ENCODE data around the gene ID3.

Gene ID3

DNA sequence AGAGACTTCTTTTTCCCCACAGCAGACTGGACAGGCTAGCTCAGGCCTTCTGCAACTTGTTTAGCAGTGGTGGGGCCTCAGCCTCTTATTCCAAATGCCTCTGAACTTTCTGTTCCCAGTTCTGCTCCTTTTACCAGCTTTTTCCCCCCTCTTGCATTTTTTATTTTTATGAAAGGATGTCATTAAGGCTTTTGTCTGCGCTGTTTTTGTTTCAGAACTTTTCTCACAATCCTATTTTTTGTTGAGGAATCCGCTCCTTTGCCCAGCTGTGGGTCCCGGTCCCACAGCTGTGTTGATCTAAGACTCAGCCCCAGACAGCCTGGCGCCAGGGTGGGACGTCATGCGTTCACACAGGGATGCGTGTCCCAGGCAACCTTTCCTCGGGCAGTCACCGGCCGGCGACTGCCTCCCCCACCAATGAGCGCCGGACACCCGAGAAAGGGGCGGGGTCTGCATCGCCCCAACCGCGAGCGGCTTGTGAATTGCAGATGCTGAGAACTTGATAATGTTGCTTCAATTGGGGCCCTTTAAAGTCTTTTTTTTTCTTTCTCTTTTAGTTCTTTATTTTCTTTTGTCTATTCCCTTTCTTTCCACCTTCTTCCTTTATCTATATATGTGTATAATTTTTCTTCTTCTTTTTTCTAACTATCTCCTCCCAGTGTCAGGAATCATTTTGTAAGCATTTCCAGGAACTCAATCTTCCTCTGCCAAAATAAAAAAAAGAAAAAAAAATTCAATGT, 3.0 kb upstream of the ID3 start:
- ChIA-PET CTCF (interaction anchor here (0.6 to 1.9 kb wide), 3 partner anchors 17 to 73 kb away, joined by 3 to 5 read pairs (median 4); no protein-coding TSS in a partner anchor), POLR2A (interaction anchor here (0.6 to 0.8 kb wide), 2 partner anchors 12 to 134 kb away, joined by 4 to 8 read pairs; no protein-coding TSS in a partner anchor)
- Histone ChIP-seq H3K27ac (ENCODE audit: extremely low read depth, low read depth, low read length) (peak overlapping the region; percentile 89), H3K4me1 (ENCODE audit: control insufficient read depth, insufficient read depth, low read length) (peaks cover 19% of the 10 kb centered on the region), H3K36me3 (ENCODE audit: control insufficient read depth in 2 of 2, insufficient read depth in 1 of 2, low read length in 2 of 2) (peaks cover 0 to 19% of the 10 kb centered on the region in 2 experiments; a peak in 1 of 3 replicates), H3K9me3 (ENCODE audit: control insufficient read depth, insufficient read depth, low read depth, low read length) (no peaks in the 10 kb centered on the region), H3K4me3 (ENCODE audit: low read depth, low read length) (no peak overlapping the region)
- no peak for TF ChIP-seq ZNF707 (tag by site-specific recombination; IDR thresholded peaks at IDR 0.05)
- TF ChIP-seq, protein P1, sequence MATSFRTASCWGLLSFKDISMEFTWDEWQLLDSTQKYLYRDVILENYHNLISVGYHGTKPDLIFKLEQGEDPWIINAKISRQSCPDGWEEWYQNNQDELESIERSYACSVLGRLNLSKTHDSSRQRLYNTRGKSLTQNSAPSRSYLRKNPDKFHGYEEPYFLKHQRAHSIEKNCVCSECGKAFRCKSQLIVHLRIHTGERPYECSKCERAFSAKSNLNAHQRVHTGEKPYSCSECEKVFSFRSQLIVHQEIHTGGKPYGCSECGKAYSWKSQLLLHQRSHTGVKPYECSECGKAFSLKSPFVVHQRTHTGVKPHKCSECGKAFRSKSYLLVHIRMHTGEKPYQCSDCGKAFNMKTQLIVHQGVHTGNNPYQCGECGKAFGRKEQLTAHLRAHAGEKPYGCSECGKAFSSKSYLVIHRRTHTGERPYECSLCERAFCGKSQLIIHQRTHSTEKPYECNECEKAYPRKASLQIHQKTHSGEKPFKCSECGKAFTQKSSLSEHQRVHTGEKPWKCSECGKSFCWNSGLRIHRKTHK (tag by site-specific recombination; IDR thresholded peaks at IDR 0.05), result no peak
- TF ChIP-seq, protein P2, sequence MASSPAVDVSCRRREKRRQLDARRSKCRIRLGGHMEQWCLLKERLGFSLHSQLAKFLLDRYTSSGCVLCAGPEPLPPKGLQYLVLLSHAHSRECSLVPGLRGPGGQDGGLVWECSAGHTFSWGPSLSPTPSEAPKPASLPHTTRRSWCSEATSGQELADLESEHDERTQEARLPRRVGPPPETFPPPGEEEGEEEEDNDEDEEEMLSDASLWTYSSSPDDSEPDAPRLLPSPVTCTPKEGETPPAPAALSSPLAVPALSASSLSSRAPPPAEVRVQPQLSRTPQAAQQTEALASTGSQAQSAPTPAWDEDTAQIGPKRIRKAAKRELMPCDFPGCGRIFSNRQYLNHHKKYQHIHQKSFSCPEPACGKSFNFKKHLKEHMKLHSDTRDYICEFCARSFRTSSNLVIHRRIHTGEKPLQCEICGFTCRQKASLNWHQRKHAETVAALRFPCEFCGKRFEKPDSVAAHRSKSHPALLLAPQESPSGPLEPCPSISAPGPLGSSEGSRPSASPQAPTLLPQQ (tag by site-specific recombination; IDR thresholded peaks at IDR 0.05), result peak; percentile 99
- no peak for TF ChIP-seq ZNF768 (tag by site-specific recombination; IDR thresholded peaks at IDR 0.05)
- TF ChIP-seq, protein P3, sequence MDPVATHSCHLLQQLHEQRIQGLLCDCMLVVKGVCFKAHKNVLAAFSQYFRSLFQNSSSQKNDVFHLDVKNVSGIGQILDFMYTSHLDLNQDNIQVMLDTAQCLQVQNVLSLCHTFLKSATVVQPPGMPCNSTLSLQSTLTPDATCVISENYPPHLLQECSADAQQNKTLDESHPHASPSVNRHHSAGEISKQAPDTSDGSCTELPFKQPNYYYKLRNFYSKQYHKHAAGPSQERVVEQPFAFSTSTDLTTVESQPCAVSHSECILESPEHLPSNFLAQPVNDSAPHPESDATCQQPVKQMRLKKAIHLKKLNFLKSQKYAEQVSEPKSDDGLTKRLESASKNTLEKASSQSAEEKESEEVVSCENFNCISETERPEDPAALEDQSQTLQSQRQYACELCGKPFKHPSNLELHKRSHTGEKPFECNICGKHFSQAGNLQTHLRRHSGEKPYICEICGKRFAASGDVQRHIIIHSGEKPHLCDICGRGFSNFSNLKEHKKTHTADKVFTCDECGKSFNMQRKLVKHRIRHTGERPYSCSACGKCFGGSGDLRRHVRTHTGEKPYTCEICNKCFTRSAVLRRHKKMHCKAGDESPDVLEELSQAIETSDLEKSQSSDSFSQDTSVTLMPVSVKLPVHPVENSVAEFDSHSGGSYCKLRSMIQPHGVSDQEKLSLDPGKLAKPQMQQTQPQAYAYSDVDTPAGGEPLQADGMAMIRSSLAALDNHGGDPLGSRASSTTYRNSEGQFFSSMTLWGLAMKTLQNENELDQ (tag by site-specific recombination; IDR thresholded peaks at IDR 0.05; ENCODE audit: low read depth), result no peak
- peak; percentile 85 for TF ChIP-seq SP2 (tag by site-specific recombination; IDR thresholded peaks at IDR 0.05)
- TF ChIP-seq, protein P4, sequence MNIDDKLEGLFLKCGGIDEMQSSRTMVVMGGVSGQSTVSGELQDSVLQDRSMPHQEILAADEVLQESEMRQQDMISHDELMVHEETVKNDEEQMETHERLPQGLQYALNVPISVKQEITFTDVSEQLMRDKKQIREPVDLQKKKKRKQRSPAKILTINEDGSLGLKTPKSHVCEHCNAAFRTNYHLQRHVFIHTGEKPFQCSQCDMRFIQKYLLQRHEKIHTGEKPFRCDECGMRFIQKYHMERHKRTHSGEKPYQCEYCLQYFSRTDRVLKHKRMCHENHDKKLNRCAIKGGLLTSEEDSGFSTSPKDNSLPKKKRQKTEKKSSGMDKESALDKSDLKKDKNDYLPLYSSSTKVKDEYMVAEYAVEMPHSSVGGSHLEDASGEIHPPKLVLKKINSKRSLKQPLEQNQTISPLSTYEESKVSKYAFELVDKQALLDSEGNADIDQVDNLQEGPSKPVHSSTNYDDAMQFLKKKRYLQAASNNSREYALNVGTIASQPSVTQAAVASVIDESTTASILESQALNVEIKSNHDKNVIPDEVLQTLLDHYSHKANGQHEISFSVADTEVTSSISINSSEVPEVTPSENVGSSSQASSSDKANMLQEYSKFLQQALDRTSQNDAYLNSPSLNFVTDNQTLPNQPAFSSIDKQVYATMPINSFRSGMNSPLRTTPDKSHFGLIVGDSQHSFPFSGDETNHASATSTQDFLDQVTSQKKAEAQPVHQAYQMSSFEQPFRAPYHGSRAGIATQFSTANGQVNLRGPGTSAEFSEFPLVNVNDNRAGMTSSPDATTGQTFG (tag by site-specific recombination; IDR thresholded peaks at IDR 0.05; ENCODE audit: borderline replicate concordance), result no peak
- TF ChIP-seq, protein P5, sequence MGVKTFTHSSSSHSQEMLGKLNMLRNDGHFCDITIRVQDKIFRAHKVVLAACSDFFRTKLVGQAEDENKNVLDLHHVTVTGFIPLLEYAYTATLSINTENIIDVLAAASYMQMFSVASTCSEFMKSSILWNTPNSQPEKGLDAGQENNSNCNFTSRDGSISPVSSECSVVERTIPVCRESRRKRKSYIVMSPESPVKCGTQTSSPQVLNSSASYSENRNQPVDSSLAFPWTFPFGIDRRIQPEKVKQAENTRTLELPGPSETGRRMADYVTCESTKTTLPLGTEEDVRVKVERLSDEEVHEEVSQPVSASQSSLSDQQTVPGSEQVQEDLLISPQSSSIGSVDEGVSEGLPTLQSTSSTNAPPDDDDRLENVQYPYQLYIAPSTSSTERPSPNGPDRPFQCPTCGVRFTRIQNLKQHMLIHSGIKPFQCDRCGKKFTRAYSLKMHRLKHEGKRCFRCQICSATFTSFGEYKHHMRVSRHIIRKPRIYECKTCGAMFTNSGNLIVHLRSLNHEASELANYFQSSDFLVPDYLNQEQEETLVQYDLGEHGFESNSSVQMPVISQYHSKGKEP (tag by site-specific recombination; IDR thresholded peaks at IDR 0.05), result no peak
- TF ChIP-seq ZNF747 (tag by site-specific recombination; IDR thresholded peaks at IDR 0.05), result no peak
- TF ChIP-seq ZNF174 (tag by site-specific recombination; IDR thresholded peaks at IDR 0.05), result no peak
- no peak for TF ChIP-seq ZNF658 (tag by site-specific recombination; IDR thresholded peaks at IDR 0.05)
- TF ChIP-seq ZNF501 (tag by site-specific recombination; IDR thresholded peaks at IDR 0.05), result no peak
- no peak for TF ChIP-seq MYNN (tag by site-specific recombination; IDR thresholded peaks at IDR 0.05; ENCODE audit: borderline replicate concordance)
- no peak for TF ChIP-seq ZNF350 (tag by site-specific recombination; IDR thresholded peaks at IDR 0.05)
- TF ChIP-seq ZBTB1 (tag by site-specific recombination; IDR thresholded peaks at IDR 0.05), result no peak
- TF ChIP-seq, protein P6, sequence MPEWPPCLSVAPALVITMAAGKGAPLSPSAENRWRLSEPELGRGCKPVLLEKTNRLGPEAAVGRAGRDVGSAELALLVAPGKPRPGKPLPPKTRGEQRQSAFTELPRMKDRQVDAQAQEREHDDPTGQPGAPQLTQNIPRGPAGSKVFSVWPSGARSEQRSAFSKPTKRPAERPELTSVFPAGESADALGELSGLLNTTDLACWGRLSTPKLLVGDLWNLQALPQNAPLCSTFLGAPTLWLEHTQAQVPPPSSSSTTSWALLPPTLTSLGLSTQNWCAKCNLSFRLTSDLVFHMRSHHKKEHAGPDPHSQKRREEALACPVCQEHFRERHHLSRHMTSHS (tag by site-specific recombination; IDR thresholded peaks at IDR 0.05), result no peak
- TF ChIP-seq, protein P7, sequence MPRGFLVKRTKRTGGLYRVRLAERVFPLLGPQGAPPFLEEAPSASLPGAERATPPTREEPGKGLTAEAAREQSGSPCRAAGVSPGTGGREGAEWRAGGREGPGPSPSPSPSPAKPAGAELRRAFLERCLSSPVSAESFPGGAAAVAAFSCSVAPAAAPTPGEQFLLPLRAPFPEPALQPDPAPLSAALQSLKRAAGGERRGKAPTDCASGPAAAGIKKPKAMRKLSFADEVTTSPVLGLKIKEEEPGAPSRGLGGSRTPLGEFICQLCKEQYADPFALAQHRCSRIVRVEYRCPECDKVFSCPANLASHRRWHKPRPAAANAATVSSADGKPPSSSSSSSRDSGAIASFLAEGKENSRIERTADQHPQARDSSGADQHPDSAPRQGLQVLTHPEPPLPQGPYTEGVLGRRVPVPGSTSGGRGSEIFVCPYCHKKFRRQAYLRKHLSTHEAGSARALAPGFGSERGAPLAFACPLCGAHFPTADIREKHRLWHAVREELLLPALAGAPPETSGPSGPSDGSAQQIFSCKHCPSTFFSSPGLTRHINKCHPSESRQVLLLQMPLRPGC (tag by site-specific recombination; IDR thresholded peaks at IDR 0.05), result peak; percentile 83
- TF ChIP-seq ZNF76 (tag by site-specific recombination; IDR thresholded peaks at IDR 0.05; ENCODE audit: borderline replicate concordance, low read depth), result no peak; the same call in 1 of the 2 replicates
- no peak for TF ChIP-seq YY2 (tag by site-specific recombination; IDR thresholded peaks at IDR 0.05)
- TF ChIP-seq KLF1 (tag by site-specific recombination; IDR thresholded peaks at IDR 0.05), result no peak
- TF ChIP-seq, protein P8, sequence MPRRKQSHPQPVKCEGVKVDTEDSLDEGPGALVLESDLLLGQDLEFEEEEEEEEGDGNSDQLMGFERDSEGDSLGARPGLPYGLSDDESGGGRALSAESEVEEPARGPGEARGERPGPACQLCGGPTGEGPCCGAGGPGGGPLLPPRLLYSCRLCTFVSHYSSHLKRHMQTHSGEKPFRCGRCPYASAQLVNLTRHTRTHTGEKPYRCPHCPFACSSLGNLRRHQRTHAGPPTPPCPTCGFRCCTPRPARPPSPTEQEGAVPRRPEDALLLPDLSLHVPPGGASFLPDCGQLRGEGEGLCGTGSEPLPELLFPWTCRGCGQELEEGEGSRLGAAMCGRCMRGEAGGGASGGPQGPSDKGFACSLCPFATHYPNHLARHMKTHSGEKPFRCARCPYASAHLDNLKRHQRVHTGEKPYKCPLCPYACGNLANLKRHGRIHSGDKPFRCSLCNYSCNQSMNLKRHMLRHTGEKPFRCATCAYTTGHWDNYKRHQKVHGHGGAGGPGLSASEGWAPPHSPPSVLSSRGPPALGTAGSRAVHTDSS (tag by site-specific recombination; IDR thresholded peaks at IDR 0.05), result no peak
- TF ChIP-seq ZSCAN30 (tag by site-specific recombination; IDR thresholded peaks at IDR 0.05), result no peak
- TF ChIP-seq ZNF404 (tag by site-specific recombination; IDR thresholded peaks at IDR 0.05), result no peak

All from HEK293 (cell line).